ENCODE measurements around the gene CELF5. TPM values are rescaled to one million over a fixed set of nuclear protein-coding genes. Genes with fewer than 3 reads are reported as not detected.

The CELF5 gene
- total RNA-seq, 2 donors from 2014 or later, result 0.42 to 0.59 TPM

- TF ChIP-seq, protein P1, sequence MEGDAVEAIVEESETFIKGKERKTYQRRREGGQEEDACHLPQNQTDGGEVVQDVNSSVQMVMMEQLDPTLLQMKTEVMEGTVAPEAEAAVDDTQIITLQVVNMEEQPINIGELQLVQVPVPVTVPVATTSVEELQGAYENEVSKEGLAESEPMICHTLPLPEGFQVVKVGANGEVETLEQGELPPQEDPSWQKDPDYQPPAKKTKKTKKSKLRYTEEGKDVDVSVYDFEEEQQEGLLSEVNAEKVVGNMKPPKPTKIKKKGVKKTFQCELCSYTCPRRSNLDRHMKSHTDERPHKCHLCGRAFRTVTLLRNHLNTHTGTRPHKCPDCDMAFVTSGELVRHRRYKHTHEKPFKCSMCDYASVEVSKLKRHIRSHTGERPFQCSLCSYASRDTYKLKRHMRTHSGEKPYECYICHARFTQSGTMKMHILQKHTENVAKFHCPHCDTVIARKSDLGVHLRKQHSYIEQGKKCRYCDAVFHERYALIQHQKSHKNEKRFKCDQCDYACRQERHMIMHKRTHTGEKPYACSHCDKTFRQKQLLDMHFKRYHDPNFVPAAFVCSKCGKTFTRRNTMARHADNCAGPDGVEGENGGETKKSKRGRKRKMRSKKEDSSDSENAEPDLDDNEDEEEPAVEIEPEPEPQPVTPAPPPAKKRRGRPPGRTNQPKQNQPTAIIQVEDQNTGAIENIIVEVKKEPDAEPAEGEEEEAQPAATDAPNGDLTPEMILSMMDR (IDR thresholded peaks at IDR 0.05), result no peak
- Histone ChIP-seq H3K4me1 (no peaks in the 10 kb centered on the region), H3K9ac (ENCODE audit: low read depth in 2 of 2, low read length in 2 of 2) (no peak overlapping the region), H3K27ac (no peak overlapping the region), H3K9me3 (no peaks in the 10 kb centered on the region), H3K36me3 (no peaks in the 10 kb centered on the region), H3K27me3 (peaks cover 21% of the 10 kb centered on the region), H3K4me3 (no peak overlapping the region)
- intact Hi-C loops (cut with DNase I), result no loop called here
- DNase-seq, result no peak
These were observed 2.7 kb downstream of the CELF5 start for GRCh38 chr19:3227054-3227626.

GRCh38 chr19:3229346-3229743, 4.9 kb downstream of the CELF5 start:
- Histone ChIP-seq H3K9me3 (no peaks in the 10 kb centered on the region), H3K36me3 (no peaks in the 10 kb centered on the region), H3K4me1 (no peaks in the 10 kb centered on the region), H3K9ac (ENCODE audit: low read depth in 2 of 2, low read length in 2 of 2) (no peak overlapping the region), H3K27ac (no peak overlapping the region), H3K27me3 (peaks cover 19% of the 10 kb centered on the region), H3K4me3 (no peak overlapping the region)
- TF ChIP-seq, protein P1 (IDR thresholded peaks at IDR 0.05), result no peak
- intact Hi-C loops (cut with DNase I), result no loop called here
- DNase-seq, result no peak

- TF ChIP-seq, protein P1 (IDR thresholded peaks at IDR 0.05), result no peak
- no peak for DNase-seq
- Histone ChIP-seq H3K27me3 (peaks cover 16% of the 10 kb centered on the region), H3K9ac (ENCODE audit: low read depth in 2 of 2, low read length in 2 of 2) (no peak overlapping the region), H3K4me3 (no peak overlapping the region), H3K4me1 (no peaks in the 10 kb centered on the region), H3K9me3 (no peaks in the 10 kb centered on the region), H3K36me3 (no peaks in the 10 kb centered on the region), H3K27ac (no peak overlapping the region)
- intact Hi-C loops (cut with DNase I), result no loop called here
These were observed 5.5 kb downstream of the CELF5 start for GRCh38 chr19:3229888-3230496.

- H3K27me3 ChIP-seq, result peaks cover 9% of the 10 kb centered on the region
- no peak for DNase-seq
- TF ChIP-seq, protein P1 (IDR thresholded peaks at IDR 0.05), result no peak
These were observed 6.8 kb downstream of the CELF5 start for GRCh38 chr19:3231288-3231687.

DNA sequence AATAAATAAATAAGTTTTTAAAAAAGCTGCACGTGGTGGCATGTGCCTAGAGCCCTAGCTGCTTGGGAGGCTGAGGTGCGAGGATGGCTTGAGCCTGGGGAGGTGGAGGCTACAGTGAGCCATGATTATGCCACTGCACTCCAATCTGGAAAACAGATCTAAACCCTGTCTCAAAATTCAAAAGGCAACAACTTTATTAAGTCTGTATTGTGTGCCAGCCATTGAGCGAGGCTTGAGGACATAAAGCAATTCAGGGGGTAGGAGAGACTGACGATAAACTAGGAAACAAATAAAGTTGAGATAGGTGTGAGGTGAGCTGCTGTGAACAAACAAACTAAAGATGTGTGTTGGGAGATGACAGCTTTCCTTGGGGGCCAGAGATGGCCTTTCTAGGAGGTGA, 8.7 kb downstream of the CELF5 start:
- intact Hi-C loops (cut with DNase I), result no loop called here
- TF ChIP-seq, protein P1 (IDR thresholded peaks at IDR 0.05), result no peak
- DNase-seq, result no peak
- no peak overlapping the region for H3K9ac ChIP-seq (ENCODE audit: low read depth in 2 of 2, low read length in 2 of 2)
- no peaks in the 10 kb centered on the region for H3K4me1 ChIP-seq
- no peaks in the 10 kb centered on the region for H3K9me3 ChIP-seq
- no peak overlapping the region for H3K4me3 ChIP-seq
- H3K36me3 ChIP-seq, result no peaks in the 10 kb centered on the region
- no peak overlapping the region for H3K27ac ChIP-seq
- H3K27me3 ChIP-seq, result peaks cover 3% of the 10 kb centered on the region

More at GRCh38 chr19:3231288-3231687, 6.8 kb downstream of the CELF5 start:
- intact Hi-C loops (cut with DNase I), result no loop called here
- Histone ChIP-seq H3K9ac (ENCODE audit: low read depth in 2 of 2, low read length in 2 of 2) (no peak overlapping the region), H3K36me3 (no peaks in the 10 kb centered on the region), H3K4me1 (no peaks in the 10 kb centered on the region), H3K27ac (no peak overlapping the region), H3K4me3 (no peak overlapping the region), H3K9me3 (no peaks in the 10 kb centered on the region)

All from colonic mucosa (tissue), 4 donors.